ENCODE data around the gene BANF2. TPM values are rescaled to one million over a fixed set of nuclear protein-coding genes. Genes with fewer than 3 reads are reported as not detected.

Gene BANF2
- total and polyA plus RNA-seq, 2 of the 13 experiments (the other 11 are each of a cell fraction or from before 2014, with no cell fraction given): 0.35 TPM; not detected in 1

DNA sequence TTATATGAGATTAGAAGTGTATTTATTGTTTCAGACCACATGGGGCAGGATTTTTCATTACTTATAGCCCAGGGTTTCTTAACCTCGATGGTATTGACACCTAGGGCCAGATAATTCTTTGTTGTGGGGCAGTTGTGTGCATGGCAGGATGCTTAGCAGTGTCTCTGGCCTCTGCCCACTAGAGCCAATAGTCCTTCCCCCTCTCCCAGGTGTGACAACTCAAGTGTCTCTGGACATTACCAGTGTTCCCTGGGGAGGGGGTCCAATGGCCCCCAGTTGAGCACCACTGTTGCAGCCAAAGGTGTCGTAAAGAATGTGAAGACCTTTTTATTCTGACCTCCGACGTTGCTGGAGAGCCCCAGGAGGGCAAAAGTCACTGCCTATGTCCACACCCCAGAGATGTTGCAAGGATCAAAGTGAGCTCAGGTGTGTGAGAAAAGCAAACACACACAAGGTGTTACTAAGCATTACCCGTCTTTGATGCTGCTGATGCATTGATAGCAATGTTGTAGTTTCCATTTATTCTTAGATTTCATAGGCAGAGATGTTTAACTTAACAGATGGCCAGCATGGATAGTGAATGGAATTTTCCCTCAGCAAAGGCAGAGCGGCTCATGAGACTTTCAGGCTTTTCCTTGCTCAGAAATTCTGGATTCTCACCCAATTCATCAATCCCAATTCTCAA is 22.2 kb downstream of the BANF2 start (continued):
- TF ChIP-seq CCAR2 (optimal IDR thresholded peaks at IDR 0.05; ENCODE audit: low read depth, low read length) (peak; percentile 97), ZNF143 (CRISPR knock-in tag; IDR thresholded peaks at IDR 0.05) (peak; percentile 71), AGO1 (IDR thresholded peaks at IDR 0.05; ENCODE audit: low read depth, low read length, poor library complexity, severe bottlenecking) (no peak), MED13 (CRISPR knock-in tag; IDR thresholded peaks at IDR 0.05) (peak; percentile 99), KDM5B (CRISPR knock-in tag; IDR thresholded peaks at IDR 0.05; ENCODE audit: borderline replicate concordance) (peak; percentile 76; the same call in 1 of the 2 replicates), ZNF275 (CRISPR knock-in tag; IDR thresholded peaks at IDR 0.05; ENCODE audit: borderline replicate concordance) (peak; percentile 89; the same call in 1 of the 2 replicates), ZSCAN20 (CRISPR knock-in tag; IDR thresholded peaks at IDR 0.05; ENCODE audit: borderline replicate concordance) (peak; percentile 96), KLF12 (CRISPR knock-in tag; IDR thresholded peaks at IDR 0.05; ENCODE audit: borderline replicate concordance) (peak; percentile 93), BRCA1 (CRISPR knock-in tag; IDR thresholded peaks at IDR 0.05) (0 out of 2 replicates have a peak, but pooled peaks have one; percentile 72), ZNF564 (CRISPR knock-in tag; IDR thresholded peaks at IDR 0.05) (peak; percentile 61; the same call in 1 of the 2 replicates), ZNF7 (CRISPR knock-in tag; IDR thresholded peaks at IDR 0.05) (0 out of 2 replicates have a peak, but pooled peaks have one; percentile 51), SMAD1 (CRISPR knock-in tag; IDR thresholded peaks at IDR 0.05; ENCODE audit: borderline replicate concordance, low read depth) (peak; percentile 84; the same call in 1 of the 2 replicates), ZNF446 (CRISPR knock-in tag; IDR thresholded peaks at IDR 0.05) (peak; percentile 34; the same call in 1 of the 2 replicates), TRIM24 (CRISPR knock-in tag; IDR thresholded peaks at IDR 0.05) (0 out of 2 replicates have a peak, but pooled peaks have one; percentile 52), AKAP8 (CRISPR knock-in tag; IDR thresholded peaks at IDR 0.05) (peak; percentile 97)
- TF ChIP-seq, protein P1, sequence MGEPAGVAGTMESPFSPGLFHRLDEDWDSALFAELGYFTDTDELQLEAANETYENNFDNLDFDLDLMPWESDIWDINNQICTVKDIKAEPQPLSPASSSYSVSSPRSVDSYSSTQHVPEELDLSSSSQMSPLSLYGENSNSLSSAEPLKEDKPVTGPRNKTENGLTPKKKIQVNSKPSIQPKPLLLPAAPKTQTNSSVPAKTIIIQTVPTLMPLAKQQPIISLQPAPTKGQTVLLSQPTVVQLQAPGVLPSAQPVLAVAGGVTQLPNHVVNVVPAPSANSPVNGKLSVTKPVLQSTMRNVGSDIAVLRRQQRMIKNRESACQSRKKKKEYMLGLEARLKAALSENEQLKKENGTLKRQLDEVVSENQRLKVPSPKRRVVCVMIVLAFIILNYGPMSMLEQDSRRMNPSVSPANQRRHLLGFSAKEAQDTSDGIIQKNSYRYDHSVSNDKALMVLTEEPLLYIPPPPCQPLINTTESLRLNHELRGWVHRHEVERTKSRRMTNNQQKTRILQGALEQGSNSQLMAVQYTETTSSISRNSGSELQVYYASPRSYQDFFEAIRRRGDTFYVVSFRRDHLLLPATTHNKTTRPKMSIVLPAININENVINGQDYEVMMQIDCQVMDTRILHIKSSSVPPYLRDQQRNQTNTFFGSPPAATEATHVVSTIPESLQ (CRISPR knock-in tag; conservative IDR thresholded peaks at IDR 0.05): no peak
- TF ChIP-seq, protein P2, sequence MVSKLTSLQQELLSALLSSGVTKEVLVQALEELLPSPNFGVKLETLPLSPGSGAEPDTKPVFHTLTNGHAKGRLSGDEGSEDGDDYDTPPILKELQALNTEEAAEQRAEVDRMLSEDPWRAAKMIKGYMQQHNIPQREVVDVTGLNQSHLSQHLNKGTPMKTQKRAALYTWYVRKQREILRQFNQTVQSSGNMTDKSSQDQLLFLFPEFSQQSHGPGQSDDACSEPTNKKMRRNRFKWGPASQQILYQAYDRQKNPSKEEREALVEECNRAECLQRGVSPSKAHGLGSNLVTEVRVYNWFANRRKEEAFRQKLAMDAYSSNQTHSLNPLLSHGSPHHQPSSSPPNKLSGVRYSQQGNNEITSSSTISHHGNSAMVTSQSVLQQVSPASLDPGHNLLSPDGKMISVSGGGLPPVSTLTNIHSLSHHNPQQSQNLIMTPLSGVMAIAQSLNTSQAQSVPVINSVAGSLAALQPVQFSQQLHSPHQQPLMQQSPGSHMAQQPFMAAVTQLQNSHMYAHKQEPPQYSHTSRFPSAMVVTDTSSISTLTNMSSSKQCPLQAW (CRISPR knock-in tag; IDR thresholded peaks at IDR 0.05): peak; percentile 88
- TF ChIP-seq, protein P3, sequence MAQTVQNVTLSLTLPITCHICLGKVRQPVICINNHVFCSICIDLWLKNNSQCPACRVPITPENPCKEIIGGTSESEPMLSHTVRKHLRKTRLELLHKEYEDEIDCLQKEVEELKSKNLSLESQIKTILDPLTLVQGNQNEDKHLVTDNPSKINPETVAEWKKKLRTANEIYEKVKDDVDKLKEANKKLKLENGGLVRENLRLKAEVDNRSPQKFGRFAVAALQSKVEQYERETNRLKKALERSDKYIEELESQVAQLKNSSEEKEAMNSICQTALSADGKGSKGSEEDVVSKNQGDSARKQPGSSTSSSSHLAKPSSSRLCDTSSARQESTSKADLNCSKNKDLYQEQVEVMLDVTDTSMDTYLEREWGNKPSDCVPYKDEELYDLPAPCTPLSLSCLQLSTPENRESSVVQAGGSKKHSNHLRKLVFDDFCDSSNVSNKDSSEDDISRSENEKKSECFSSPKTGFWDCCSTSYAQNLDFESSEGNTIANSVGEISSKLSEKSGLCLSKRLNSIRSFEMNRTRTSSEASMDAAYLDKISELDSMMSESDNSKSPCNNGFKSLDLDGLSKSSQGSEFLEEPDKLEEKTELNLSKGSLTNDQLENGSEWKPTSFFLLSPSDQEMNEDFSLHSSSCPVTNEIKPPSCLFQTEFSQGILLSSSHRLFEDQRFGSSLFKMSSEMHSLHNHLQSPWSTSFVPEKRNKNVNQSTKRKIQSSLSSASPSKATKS (CRISPR knock-in tag; IDR thresholded peaks at IDR 0.05): 0 out of 2 replicates have a peak, but pooled peaks have one; percentile 70
- TF ChIP-seq, protein P4, sequence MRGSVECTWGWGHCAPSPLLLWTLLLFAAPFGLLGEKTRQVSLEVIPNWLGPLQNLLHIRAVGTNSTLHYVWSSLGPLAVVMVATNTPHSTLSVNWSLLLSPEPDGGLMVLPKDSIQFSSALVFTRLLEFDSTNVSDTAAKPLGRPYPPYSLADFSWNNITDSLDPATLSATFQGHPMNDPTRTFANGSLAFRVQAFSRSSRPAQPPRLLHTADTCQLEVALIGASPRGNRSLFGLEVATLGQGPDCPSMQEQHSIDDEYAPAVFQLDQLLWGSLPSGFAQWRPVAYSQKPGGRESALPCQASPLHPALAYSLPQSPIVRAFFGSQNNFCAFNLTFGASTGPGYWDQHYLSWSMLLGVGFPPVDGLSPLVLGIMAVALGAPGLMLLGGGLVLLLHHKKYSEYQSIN (CRISPR knock-in tag; IDR thresholded peaks at IDR 0.05; ENCODE audit: borderline replicate concordance): no peak

Data from HepG2 (cell line).